NCI-H345 (cell line): Measurements from ENCODE around the gene ADCY7.

Source experiments
- DNase-seq: peaks from one replicate; lab custom pipeline; 2025; lab: John Stamatoyannopoulos, UW

ADCY7 gene

GRCh38 chr16:50313596-50314478 lies 47.5 kb downstream of the ADCY7 start:
- no peak for DNase-seq

- DNase-seq = no peak
Measured at GRCh38 chr16:50314665-50315064, 48.3 kb downstream of the ADCY7 start.

- DNase-seq = no peak
Measured at GRCh38 chr16:50315346-50315997, 49.1 kb downstream of the ADCY7 start.

GRCh38 chr16:50316102-50316847 lies 49.9 kb downstream of the ADCY7 start:
- DNase-seq = no peak

- no peak for DNase-seq
Measured at GRCh38 chr16:50316848-50317630, 50.7 kb downstream of the ADCY7 start.

- no peak for DNase-seq
Measured at GRCh38 chr16:50318796-50319578, 52.6 kb downstream of the ADCY7 start.

GRCh38 chr16:50320310-50320709 lies 54.0 kb downstream of the ADCY7 start:
- no peak for DNase-seq

GRCh38 chr16:50322333-50322732 lies 56.0 kb downstream of the ADCY7 start:
- no peak for DNase-seq

GRCh38 chr16:50323335-50324011 lies 57.1 kb downstream of the ADCY7 start:
- DNase-seq = peak; percentile 6

GRCh38 chr16:50324345-50324744 lies 58.0 kb downstream of the ADCY7 start:
- no peak for DNase-seq

GRCh38 chr16:50326264-50326663 lies 59.9 kb downstream of the ADCY7 start:
- DNase-seq = no peak

- DNase-seq = no peak
Measured at GRCh38 chr16:50326835-50327465, 60.6 kb downstream of the ADCY7 start.

- DNase-seq = no peak
Measured at GRCh38 chr16:50329446-50330189, 63.3 kb downstream of the ADCY7 start.

- DNase-seq = no peak
Measured at GRCh38 chr16:50331570-50331969, 65.2 kb downstream of the ADCY7 start.

- no peak for DNase-seq
Measured at GRCh38 chr16:50332599-50332998, 66.2 kb downstream of the ADCY7 start.

- no peak for DNase-seq
Measured at GRCh38 chr16:50334106-50334975, 68.0 kb downstream of the ADCY7 start.

GRCh38 chr16:50335196-50335958 lies 69.0 kb downstream of the ADCY7 start:
- no peak for DNase-seq

- no peak for DNase-seq
Measured at GRCh38 chr16:50336884-50337283, 70.5 kb downstream of the ADCY7 start.
